Hindlimb muscle (tissue), 1 donor: Measurements from ENCODE around the gene EHMT1. TPM values are rescaled to one million over a fixed set of nuclear protein-coding genes. Genes with fewer than 3 reads are reported as not detected.

Experiments
- DNase-seq: peaks from one replicate; pipeline ENCODE4 v3.0.0-alpha.2; 2013
- polyA plus RNA-seq: library from polyadenylated mRNA; unstranded; fragments of 120-200 nt; gene quantifications from one replicate; pipeline ENCODE4 v1.2.1, GENCODE V29; 2013; ENCODE audit not compliant: insufficient read length

The EHMT1 gene
- polyA plus RNA-seq, 1 donor = 50.4 TPM

- no peak for DNase-seq
Observed at GRCh38 chr9:137647096-137647714, 28.4 kb downstream of the EHMT1 start.

- no peak for DNase-seq
Observed at GRCh38 chr9:137648396-137648795, 29.6 kb downstream of the EHMT1 start.

- no peak for DNase-seq
Observed at GRCh38 chr9:137649553-137649952, 30.7 kb downstream of the EHMT1 start.

GRCh38 chr9:137650259-137650658 lies 31.5 kb downstream of the EHMT1 start:
- no peak for DNase-seq

- no peak for DNase-seq
Observed at GRCh38 chr9:137650779-137651178, 32.0 kb downstream of the EHMT1 start.

- DNase-seq = no peak
Observed at GRCh38 chr9:137656416-137656815, 37.6 kb downstream of the EHMT1 start.

GRCh38 chr9:137657606-137658005 lies 38.8 kb downstream of the EHMT1 start:
- DNase-seq = no peak

- no peak for DNase-seq
Observed at GRCh38 chr9:137658781-137659180, 40.0 kb downstream of the EHMT1 start.

- no peak for DNase-seq
Observed at GRCh38 chr9:137660144-137660543, 41.3 kb downstream of the EHMT1 start.

GRCh38 chr9:137663584-137663983 lies 44.8 kb downstream of the EHMT1 start:
- DNase-seq = no peak

- DNase-seq = no peak
Observed at GRCh38 chr9:137664676-137665075, 45.9 kb downstream of the EHMT1 start.

GRCh38 chr9:137665226-137665625 lies 46.4 kb downstream of the EHMT1 start:
- DNase-seq = no peak

GRCh38 chr9:137665697-137666512 lies 47.1 kb downstream of the EHMT1 start:
- DNase-seq = no peak

GRCh38 chr9:137666513-137666822 lies 47.7 kb downstream of the EHMT1 start:
- no peak for DNase-seq

- no peak for DNase-seq
Observed at GRCh38 chr9:137666955-137667670, 48.3 kb downstream of the EHMT1 start.

- DNase-seq = no peak
Observed at GRCh38 chr9:137668203-137668602, 49.4 kb downstream of the EHMT1 start.

GRCh38 chr9:137669261-137669672 lies 50.5 kb downstream of the EHMT1 start:
- no peak for DNase-seq

GRCh38 chr9:137670391-137671195 lies 51.8 kb downstream of the EHMT1 start:
- DNase-seq = no peak

GRCh38 chr9:137671196-137671538 lies 52.4 kb downstream of the EHMT1 start:
- no peak for DNase-seq

- no peak for DNase-seq
Observed at GRCh38 chr9:137671721-137672120, 52.9 kb downstream of the EHMT1 start.

- peak; percentile 47 for DNase-seq
Observed at GRCh38 chr9:137672907-137673791, 54.3 kb downstream of the EHMT1 start.

- no peak for DNase-seq
Observed at GRCh38 chr9:137673886-137674285, 55.1 kb downstream of the EHMT1 start.
